ENCODE results near the gene MACROD2.

- no peak for TF ChIP-seq POLR2A (IDR thresholded peaks at IDR 0.05)
- TF ChIP-seq, protein P1, sequence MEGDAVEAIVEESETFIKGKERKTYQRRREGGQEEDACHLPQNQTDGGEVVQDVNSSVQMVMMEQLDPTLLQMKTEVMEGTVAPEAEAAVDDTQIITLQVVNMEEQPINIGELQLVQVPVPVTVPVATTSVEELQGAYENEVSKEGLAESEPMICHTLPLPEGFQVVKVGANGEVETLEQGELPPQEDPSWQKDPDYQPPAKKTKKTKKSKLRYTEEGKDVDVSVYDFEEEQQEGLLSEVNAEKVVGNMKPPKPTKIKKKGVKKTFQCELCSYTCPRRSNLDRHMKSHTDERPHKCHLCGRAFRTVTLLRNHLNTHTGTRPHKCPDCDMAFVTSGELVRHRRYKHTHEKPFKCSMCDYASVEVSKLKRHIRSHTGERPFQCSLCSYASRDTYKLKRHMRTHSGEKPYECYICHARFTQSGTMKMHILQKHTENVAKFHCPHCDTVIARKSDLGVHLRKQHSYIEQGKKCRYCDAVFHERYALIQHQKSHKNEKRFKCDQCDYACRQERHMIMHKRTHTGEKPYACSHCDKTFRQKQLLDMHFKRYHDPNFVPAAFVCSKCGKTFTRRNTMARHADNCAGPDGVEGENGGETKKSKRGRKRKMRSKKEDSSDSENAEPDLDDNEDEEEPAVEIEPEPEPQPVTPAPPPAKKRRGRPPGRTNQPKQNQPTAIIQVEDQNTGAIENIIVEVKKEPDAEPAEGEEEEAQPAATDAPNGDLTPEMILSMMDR (IDR thresholded peaks at IDR 0.05): no peak
Measured at GRCh38 chr20:14342918-14343317, 347.6 kb downstream of the MACROD2 start.

Data from uterus (tissue), 2 donors.